ENCODE results near the gene NR2F1-AS1. TPM values are rescaled to one million over a fixed set of nuclear protein-coding genes. Genes with fewer than 3 reads are reported as not detected.

The NR2F1-AS1 gene
- total and polyA plus RNA-seq, 2 experiments from 2014 or later, result 0.45 to 0.49 TPM

DNA sequence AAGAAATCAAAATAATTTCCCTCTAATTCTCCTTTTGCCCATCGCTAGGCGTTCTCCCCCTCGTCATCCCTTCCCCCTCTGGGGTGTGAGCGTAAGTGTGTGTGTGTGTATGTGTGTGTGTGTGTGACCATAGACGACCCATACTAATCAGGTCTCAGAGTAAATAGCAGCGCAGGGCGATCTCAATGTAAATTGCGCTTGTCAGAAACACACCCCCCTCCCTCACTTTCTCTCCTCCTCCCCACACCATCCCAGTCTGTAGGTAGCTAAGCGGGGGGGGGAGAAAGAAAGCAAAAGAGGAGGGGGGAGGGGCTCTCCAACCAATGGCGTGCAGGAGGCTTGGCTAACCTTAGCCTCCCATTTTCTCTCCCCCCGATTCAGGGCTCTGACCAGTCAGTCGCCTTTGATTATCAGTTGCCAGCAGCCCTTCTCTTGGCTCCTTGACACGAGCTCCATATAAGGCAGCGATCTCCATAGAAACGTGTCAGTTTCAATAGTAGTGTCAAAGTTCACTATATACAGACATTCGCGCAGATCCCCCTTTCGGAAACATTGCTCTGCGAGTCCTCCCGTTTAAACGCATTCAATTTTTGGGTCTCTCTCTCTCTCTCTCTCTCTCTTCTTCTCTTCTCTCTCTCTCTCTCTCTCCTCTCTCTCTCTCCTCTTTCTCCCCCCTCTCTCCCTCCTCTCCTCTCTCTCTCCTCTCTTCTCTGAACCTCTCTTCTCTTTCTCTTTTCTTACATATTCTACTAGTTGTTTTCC lies 1.8 kb upstream of the NR2F1-AS1 start, which contains the start of gene NR2F1:
TSS of gene NR2F1 (plus strand) at position 546 of the 762 bp plus-strand sequence. CDS start 1,802 bp downstream, outside the sequence.
- TF ChIP-seq CTCF (IDR thresholded peaks at IDR 0.05; ENCODE audit: low read depth, low read length), result no peak
- Histone ChIP-seq H3K9me3 (ENCODE audit: low read depth) (no peaks in the 10 kb centered on the region), H3K27ac (no peak within 1 kb of the TSS), H3K4me1 (ENCODE audit: low read depth) (peaks cover 13% of the 10 kb centered on the region), H3K36me3 (no peaks in the 10 kb centered on the region), H3K4me3 (peak within 1 kb of the TSS; percentile 48), H3K27me3 (peaks cover 97% of the 10 kb centered on the region)
- DNase-seq (ENCODE audit: low read depth in 1 of 2, low spot score in 1 of 2), result peak in 1 of 2 donors; percentile 100

- Histone ChIP-seq H3K9me3 (ENCODE audit: low read depth) (no peaks in the 10 kb centered on the region), H3K36me3 (no peaks in the 10 kb centered on the region), H3K27me3 (peaks cover 97% of the 10 kb centered on the region), H3K27ac (no peak overlapping the region), H3K4me3 (no peak overlapping the region), H3K4me1 (ENCODE audit: low read depth) (peaks cover 13% of the 10 kb centered on the region)
- DNase-seq (ENCODE audit: low read depth in 1 of 2, low spot score in 1 of 2), result no peak
- no peak for TF ChIP-seq CTCF (IDR thresholded peaks at IDR 0.05; ENCODE audit: low read depth, low read length)
These were observed 1.1 kb upstream of the NR2F1-AS1 start for GRCh38 chr5:93582167-93582462.

- Histone ChIP-seq H3K9me3 (ENCODE audit: low read depth) (no peaks in the 10 kb centered on the region), H3K27ac (no peak overlapping the region), H3K4me1 (ENCODE audit: low read depth) (peaks cover 13% of the 10 kb centered on the region), H3K36me3 (no peaks in the 10 kb centered on the region), H3K27me3 (peaks cover 97% of the 10 kb centered on the region), H3K4me3 (peak overlapping the region; percentile 21)
- no peak for TF ChIP-seq CTCF (IDR thresholded peaks at IDR 0.05; ENCODE audit: low read depth, low read length)
- peak in 1 of 2 donors; percentile 68 for DNase-seq (ENCODE audit: low read depth in 1 of 2, low spot score in 1 of 2)
These were observed 724 bp downstream of the NR2F1-AS1 start for GRCh38 chr5:93580063-93580926.

DNA sequence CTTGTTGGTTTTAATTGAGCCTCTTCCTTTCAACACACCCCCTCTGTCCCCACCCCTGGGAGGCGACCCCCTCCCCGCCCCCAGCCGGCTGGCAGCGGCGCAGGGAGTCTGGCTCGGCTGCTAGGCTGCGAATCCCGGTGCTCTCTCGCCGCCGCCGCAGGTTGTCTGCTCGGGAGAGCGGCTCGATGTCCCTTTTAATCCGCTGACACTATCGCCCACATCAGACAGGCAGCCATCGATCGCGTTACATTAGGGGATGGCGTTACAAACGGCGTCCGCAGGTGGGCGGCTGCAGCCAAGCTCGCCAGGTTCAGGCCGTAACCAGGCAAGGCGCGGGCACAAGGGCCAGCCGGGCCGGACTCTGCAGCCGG lies 1.3 kb downstream of the NR2F1-AS1 start:
- peaks cover 13% of the 10 kb centered on the region for H3K4me1 ChIP-seq (ENCODE audit: low read depth)
- H3K27ac ChIP-seq, result no peak overlapping the region
- no peaks in the 10 kb centered on the region for H3K36me3 ChIP-seq
- peaks cover 97% of the 10 kb centered on the region for H3K27me3 ChIP-seq
- no peaks in the 10 kb centered on the region for H3K9me3 ChIP-seq (ENCODE audit: low read depth)
- DNase-seq (ENCODE audit: low read depth in 1 of 2, low spot score in 1 of 2), result peak in 1 of 2 donors; percentile 57
- TF ChIP-seq CTCF (IDR thresholded peaks at IDR 0.05; ENCODE audit: low read depth, low read length), result no peak
- peak overlapping the region; percentile 21 for H3K4me3 ChIP-seq

- Histone ChIP-seq H3K36me3 (no peaks in the 10 kb centered on the region), H3K4me1 (ENCODE audit: low read depth) (peaks cover 13% of the 10 kb centered on the region), H3K4me3 (peak overlapping the region; percentile 21), H3K27ac (no peak overlapping the region), H3K27me3 (peaks cover 97% of the 10 kb centered on the region), H3K9me3 (ENCODE audit: low read depth) (no peaks in the 10 kb centered on the region)
- TF ChIP-seq CTCF (IDR thresholded peaks at IDR 0.05; ENCODE audit: low read depth, low read length), result no peak
- peak in 1 of 2 donors; percentile 85 for DNase-seq (ENCODE audit: low read depth in 1 of 2, low spot score in 1 of 2)
These were observed 2.0 kb downstream of the NR2F1-AS1 start for GRCh38 chr5:93578813-93579691.

Measured in cardiac muscle cell (in vitro differentiated cells and primary cell).